SK-N-SH (cell line): Measurements from ENCODE around the gene SPINT2.

Experiments
- CTCF ChIP-seq: fragments of 200-600 bp; sonication (generic); IDR thresholded peaks from 2 replicates; pipeline ENCODE4 v1.6.1; 2017; ENCODE audit warnings: antibody characterized with exemption, mild to moderate bottlenecking, moderate library complexity
- ELF1 ChIP-seq: IDR thresholded peaks from 2 replicates; pipeline ENCODE4 v1.4.0; 2012
- EP300 ChIP-seq, 2 experiments: IDR thresholded peaks; 2 replicates each; pipeline versions ENCODE4 v1.4.0 to v1.6.1; 2012; ENCODE audit warnings: borderline replicate concordance in 1 of 2, low read depth in 1 of 2, low read length in 1 of 2
- EZH2phosphoT487 ChIP-seq: fragments of 200-600 bp; sonication (generic); IDR thresholded peaks from 2 replicates; pipeline ENCODE4 v1.6.1; 2017; ENCODE audit warnings: low read depth, mixed run types, mild to moderate bottlenecking, antibody characterized with exemption, moderate library complexity, borderline replicate concordance
- IRF3 ChIP-seq: fragments of 150-350 bp; IDR thresholded peaks from 2 replicates; pipeline ENCODE4 v1.6.1; 2016; ENCODE audit warnings: mild to moderate bottlenecking, low read depth, low read length
- RAD21 ChIP-seq: IDR thresholded peaks from 2 replicates; pipeline ENCODE4 v1.6.1; 2012; ENCODE audit warnings: mild to moderate bottlenecking, low read length
- RFX5 ChIP-seq: IDR thresholded peaks from 2 replicates; pipeline ENCODE4 v1.6.1; 2012; ENCODE audit warnings: mild to moderate bottlenecking, improper control_type of control experiment, low read length
- USF2 ChIP-seq: fragments of 150-350 bp; IDR thresholded peaks from 2 replicates; pipeline ENCODE4 v1.6.1; 2017; ENCODE audit warnings: antibody characterized with exemption, low read length, low read depth, borderline replicate concordance

GRCh38 chr19:38289955-38290354, 25.6 kb downstream of the SPINT2 start:
- TF ChIP-seq IRF3 (no peak), CTCF (no peak), USF2 (no peak), ELF1 (no peak), EZH2phosphoT487 (no peak), EP300 (IDR thresholded peaks at IDR 0.05; ENCODE audit: borderline replicate concordance in 1 of 2, low read depth in 1 of 2, low read length in 1 of 2) (no peak), RAD21 (no peak), RFX5 (no peak)
